HG02798 (cell line): Measurements from ENCODE around the gene RAB4A.

Experiments
- ATAC-seq: cut with Tn5 transposase; IDR thresholded peaks from one replicate; pipeline ENCODE4 v1.9.1; 2021; ENCODE audit warnings: mild to moderate bottlenecking; ENCODE audit not compliant: unreplicated experiment, poor library complexity

Gene RAB4A

GRCh38 chr1:229270547-229271447 lies at the start of gene RAB4A:
Gene RAB4A (plus strand): TSS chr1:229271111. CDS start chr1:229271340, 229 bp downstream.
- ATAC-seq = peak; percentile 96

GRCh38 chr1:229222081-229222480 lies 48.8 kb upstream of the RAB4A start:
- ATAC-seq = no peak

GRCh38 chr1:229223498-229223897 lies 47.4 kb upstream of the RAB4A start:
- no peak for ATAC-seq

- no peak for ATAC-seq
Observed at GRCh38 chr1:229224308-229224707, 46.6 kb upstream of the RAB4A start.

GRCh38 chr1:229225331-229225782 lies 45.6 kb upstream of the RAB4A start:
- no peak for ATAC-seq

- no peak for ATAC-seq
Observed at GRCh38 chr1:229226796-229227195, 44.1 kb upstream of the RAB4A start.

GRCh38 chr1:229227298-229227919 lies 43.5 kb upstream of the RAB4A start:
- no peak for ATAC-seq

- ATAC-seq = no peak
Observed at GRCh38 chr1:229228522-229228921, 42.4 kb upstream of the RAB4A start.

GRCh38 chr1:229229137-229229720 lies 41.7 kb upstream of the RAB4A start:
- ATAC-seq = no peak

GRCh38 chr1:229229721-229230139 lies 41.2 kb upstream of the RAB4A start:
- ATAC-seq = peak; percentile 56

GRCh38 chr1:229230140-229230892 lies 40.6 kb upstream of the RAB4A start:
- peak; percentile 38 for ATAC-seq

GRCh38 chr1:229230893-229231753 lies 39.8 kb upstream of the RAB4A start:
- no peak for ATAC-seq

GRCh38 chr1:229231754-229232119 lies 39.2 kb upstream of the RAB4A start:
- ATAC-seq = no peak

- ATAC-seq = no peak
Observed at GRCh38 chr1:229234870-229235472, 35.9 kb upstream of the RAB4A start.

- no peak for ATAC-seq
Observed at GRCh38 chr1:229237320-229237719, 33.6 kb upstream of the RAB4A start.

- no peak for ATAC-seq
Observed at GRCh38 chr1:229238231-229238630, 32.7 kb upstream of the RAB4A start.

- ATAC-seq = no peak
Observed at GRCh38 chr1:229238674-229239415, 32.1 kb upstream of the RAB4A start.

GRCh38 chr1:229240532-229240931 lies 30.4 kb upstream of the RAB4A start:
- no peak for ATAC-seq
